ENCODE results near the gene AHCYL2.
A peak's percentile ranks its signal among the peaks of the same experiment; 100 is the strongest.
"Not testable (repeated sequence)": the region's sequence is repeated elsewhere in the genome, so short reads cannot be mapped to it uniquely, and the experiment has no call there.

AHCYL2 gene

GRCh38 chr7:129295015-129295423, 70.2 kb downstream of the AHCYL2 start:
- no peak for DNase-seq

- peak; percentile 33 to 41 for DNase-seq
These were observed 73.6 kb downstream of the AHCYL2 start for GRCh38 chr7:129298268-129298893.

- DNase-seq = no peak
These were observed 75.1 kb downstream of the AHCYL2 start for GRCh38 chr7:129299889-129300288.

GRCh38 chr7:129300299-129300698, 75.5 kb downstream of the AHCYL2 start:
- DNase-seq = not testable (repeated sequence)

GRCh38 chr7:129307592-129307991, 82.8 kb downstream of the AHCYL2 start:
- no peak for DNase-seq

- DNase-seq = no peak
These were observed 83.2 kb downstream of the AHCYL2 start for GRCh38 chr7:129308047-129308446.

GRCh38 chr7:129311429-129311828, 86.6 kb downstream of the AHCYL2 start:
- DNase-seq = no peak

- DNase-seq = no peak
These were observed 88.5 kb downstream of the AHCYL2 start for GRCh38 chr7:129313282-129313681.

GRCh38 chr7:129315960-129316359, 91.1 kb downstream of the AHCYL2 start:
- no peak for DNase-seq

- no peak for DNase-seq
These were observed 92.6 kb downstream of the AHCYL2 start for GRCh38 chr7:129317450-129317849.

- DNase-seq = no peak
These were observed 102.2 kb downstream of the AHCYL2 start for GRCh38 chr7:129327076-129327475.

- no peak for DNase-seq
These were observed 107.6 kb downstream of the AHCYL2 start for GRCh38 chr7:129332254-129333035.

- no peak for DNase-seq
These were observed 109.6 kb downstream of the AHCYL2 start for GRCh38 chr7:129334473-129334872.

- no peak for DNase-seq
These were observed 113.6 kb downstream of the AHCYL2 start for GRCh38 chr7:129338450-129338849.

GRCh38 chr7:129341212-129341611, 116.4 kb downstream of the AHCYL2 start:
- DNase-seq = no peak

GRCh38 chr7:129341816-129342806, 117.3 kb downstream of the AHCYL2 start:
- no peak for DNase-seq

GRCh38 chr7:129343099-129343700, 118.4 kb downstream of the AHCYL2 start:
- peak in 1 of 2 experiments; percentile 31 for DNase-seq

GRCh38 chr7:129347330-129347729, 122.5 kb downstream of the AHCYL2 start:
- DNase-seq = no peak

GRCh38 chr7:129348023-129348740, 123.4 kb downstream of the AHCYL2 start:
- no peak for DNase-seq

GRCh38 chr7:129351320-129351719, 126.5 kb downstream of the AHCYL2 start:
- DNase-seq = no peak

- DNase-seq = not testable (repeated sequence)
These were observed 128.3 kb downstream of the AHCYL2 start for GRCh38 chr7:129353104-129353503.

Data from SHP77 (cell line).